Endothelial cell of umbilical vein (primary cell): Measurements from ENCODE around the gene FADS2.

Source experiments
- EZH2 ChIP-seq: IDR thresholded peaks from 2 replicates; pipeline ENCODE4 v1.6.1; 2012; ENCODE audit warnings: borderline replicate concordance, low read depth, mild to moderate bottlenecking, moderate library complexity, low read length, inconsistent platforms; ENCODE audit not compliant: severe bottlenecking
- JUN ChIP-seq: IDR thresholded peaks from 2 replicates; pipeline ENCODE4 v1.6.1; 2011; ENCODE audit warnings: borderline replicate concordance, low read depth; ENCODE audit not compliant: insufficient read length, insufficient read depth
- MYC ChIP-seq: IDR thresholded peaks from one replicate; pipeline ENCODE4 v1.6.1; 2011; ENCODE audit warnings: mild to moderate bottlenecking, low read depth, low read length
- POLR2A ChIP-seq: IDR thresholded peaks from 2 replicates; pipeline ENCODE4 v1.6.1; 2012; ENCODE audit warnings: low read depth, mild to moderate bottlenecking, control low read depth, low read length
- POLR2AphosphoS5 ChIP-seq: IDR thresholded peaks from 2 replicates; pipeline ENCODE4 v1.6.1; 2012; ENCODE audit warnings: low read depth, mild to moderate bottlenecking, control low read depth, low read length, moderate library complexity; ENCODE audit not compliant: insufficient read depth
- TF ChIP-seq, protein P1 (sequence below), 2 donors: IDR thresholded peaks; 1 replicate in 1 of 2; 2 replicates in 1 of 2; pipeline ENCODE4 v1.5.1; 2011; ENCODE audit warnings: low read length in 2 of 2, mild to moderate bottlenecking in 2 of 2, moderate library complexity in 2 of 2, control low read depth in 1 of 2, inconsistent platforms in 1 of 2, low read depth in 1 of 2; ENCODE audit not compliant: insufficient read depth in 1 of 2; ENCODE audit errors: extremely low read depth in 1 of 2

DNA sequence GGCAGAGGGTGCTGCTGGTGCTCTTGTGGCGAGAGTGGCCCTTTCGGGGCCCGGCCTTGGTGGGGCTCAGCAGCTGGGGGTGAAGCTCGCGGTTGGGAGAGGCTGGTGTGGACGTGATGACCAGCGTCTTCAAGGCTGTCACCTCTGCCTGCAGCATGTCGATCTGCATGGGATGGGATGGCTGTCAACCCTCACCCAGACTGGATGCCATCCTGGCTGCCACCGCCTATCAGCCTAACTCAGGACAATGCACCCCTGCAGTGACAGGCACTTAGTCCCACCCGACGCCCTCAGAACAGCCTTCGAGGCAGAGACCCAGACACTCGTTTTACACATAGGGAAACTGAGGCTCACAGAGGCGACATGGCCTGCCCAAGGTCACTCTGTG, 78.4 kb downstream of the FADS2 start:
- TF ChIP-seq, protein P1, sequence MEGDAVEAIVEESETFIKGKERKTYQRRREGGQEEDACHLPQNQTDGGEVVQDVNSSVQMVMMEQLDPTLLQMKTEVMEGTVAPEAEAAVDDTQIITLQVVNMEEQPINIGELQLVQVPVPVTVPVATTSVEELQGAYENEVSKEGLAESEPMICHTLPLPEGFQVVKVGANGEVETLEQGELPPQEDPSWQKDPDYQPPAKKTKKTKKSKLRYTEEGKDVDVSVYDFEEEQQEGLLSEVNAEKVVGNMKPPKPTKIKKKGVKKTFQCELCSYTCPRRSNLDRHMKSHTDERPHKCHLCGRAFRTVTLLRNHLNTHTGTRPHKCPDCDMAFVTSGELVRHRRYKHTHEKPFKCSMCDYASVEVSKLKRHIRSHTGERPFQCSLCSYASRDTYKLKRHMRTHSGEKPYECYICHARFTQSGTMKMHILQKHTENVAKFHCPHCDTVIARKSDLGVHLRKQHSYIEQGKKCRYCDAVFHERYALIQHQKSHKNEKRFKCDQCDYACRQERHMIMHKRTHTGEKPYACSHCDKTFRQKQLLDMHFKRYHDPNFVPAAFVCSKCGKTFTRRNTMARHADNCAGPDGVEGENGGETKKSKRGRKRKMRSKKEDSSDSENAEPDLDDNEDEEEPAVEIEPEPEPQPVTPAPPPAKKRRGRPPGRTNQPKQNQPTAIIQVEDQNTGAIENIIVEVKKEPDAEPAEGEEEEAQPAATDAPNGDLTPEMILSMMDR (IDR thresholded peaks at IDR 0.05; ENCODE audit: extremely low read depth in 1 of 2, insufficient read depth in 1 of 2, low read depth in 1 of 2, low read length in 2 of 2): no peak
- TF ChIP-seq POLR2AphosphoS5 (no peak), EZH2 (no peak), POLR2A (no peak), JUN (no peak), MYC (no peak)
